ENCODE data around the gene CSF2.
"Not testable (repeated sequence)": the region's sequence is repeated elsewhere in the genome, so short reads cannot be mapped to it uniquely, and the experiment has no call there.

CSF2 gene

DNA sequence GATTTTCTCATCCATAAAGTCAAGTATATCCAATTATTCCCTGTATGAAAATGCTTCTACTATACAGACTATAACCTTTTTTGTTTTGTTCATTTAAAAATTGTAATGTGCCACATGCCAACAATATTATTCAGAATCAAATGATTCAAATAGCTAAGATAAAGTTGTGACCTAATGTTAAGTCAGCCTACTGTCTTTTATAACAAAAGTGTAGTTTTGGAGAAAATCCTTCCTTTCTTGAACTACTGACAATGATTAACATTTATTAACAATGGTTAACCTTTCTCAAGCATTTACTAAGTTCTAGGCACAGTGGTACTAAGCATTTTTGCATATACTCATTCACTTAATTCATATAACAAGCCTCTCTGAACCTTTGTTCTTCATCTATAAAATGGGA is 25.0 kb downstream of the CSF2 start:
- TF ChIP-seq ZNF274 (IDR thresholded peaks at IDR 0.05; ENCODE audit: low read depth, low read length): no peak
- H3K4me3 ChIP-seq (ENCODE audit: low read length): no peak overlapping the region

DNA sequence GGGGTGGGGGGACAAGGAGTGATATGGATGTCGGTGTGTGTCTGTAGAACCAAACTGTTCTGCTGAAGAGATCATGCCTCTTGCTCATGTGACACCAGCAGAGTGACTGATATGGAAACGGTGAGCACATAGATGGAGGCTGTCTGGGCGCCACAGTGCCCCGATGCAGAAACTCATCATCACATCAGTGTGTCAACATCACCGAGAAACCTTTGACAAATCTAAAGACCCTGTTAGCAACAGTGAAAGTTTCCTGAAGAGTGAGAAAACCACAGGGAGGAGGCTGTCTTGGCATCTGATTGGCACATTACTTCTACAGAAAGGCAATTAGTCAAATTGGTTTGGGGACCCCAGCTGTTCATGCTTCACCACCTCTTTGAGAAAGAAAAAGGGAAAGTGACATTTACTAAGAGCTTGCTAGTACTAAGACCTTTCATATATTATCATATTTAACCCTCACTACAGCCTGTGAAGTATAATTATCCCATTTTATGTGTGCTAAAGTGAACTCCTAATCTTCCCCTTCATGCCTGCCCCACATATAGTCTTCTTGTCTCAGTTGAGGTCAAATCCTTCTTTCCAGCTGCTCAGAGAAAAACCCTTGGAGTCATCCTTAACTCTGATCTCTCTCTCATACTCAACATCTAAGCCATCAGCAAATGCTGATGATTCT is 25.6 kb downstream of the CSF2 start:
- no peak for TF ChIP-seq ZNF274 (IDR thresholded peaks at IDR 0.05; ENCODE audit: low read depth, low read length)
- H3K4me3 ChIP-seq (ENCODE audit: low read length): no peak overlapping the region

DNA sequence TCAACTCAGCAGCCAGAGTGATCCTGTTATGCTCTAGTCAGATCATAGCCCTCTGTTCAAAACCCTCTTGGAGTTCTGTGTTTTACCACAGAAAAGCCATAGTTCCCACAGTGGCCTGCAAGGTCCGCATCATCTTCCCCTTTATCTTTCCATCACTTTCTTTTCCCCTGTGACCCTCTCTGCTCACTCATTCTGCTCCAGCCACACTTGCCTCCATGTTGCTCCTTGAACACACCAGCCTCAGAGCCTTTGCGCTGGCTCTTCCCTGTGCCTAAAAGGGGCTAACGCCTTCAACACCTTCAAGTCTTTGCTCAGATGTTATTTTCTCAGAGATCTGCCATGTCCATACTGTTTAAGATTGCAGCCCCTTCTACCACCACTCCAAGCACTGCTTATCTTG is 26.3 kb downstream of the CSF2 start:
- TF ChIP-seq ZNF274 (IDR thresholded peaks at IDR 0.05; ENCODE audit: low read depth, low read length): no peak

DNA sequence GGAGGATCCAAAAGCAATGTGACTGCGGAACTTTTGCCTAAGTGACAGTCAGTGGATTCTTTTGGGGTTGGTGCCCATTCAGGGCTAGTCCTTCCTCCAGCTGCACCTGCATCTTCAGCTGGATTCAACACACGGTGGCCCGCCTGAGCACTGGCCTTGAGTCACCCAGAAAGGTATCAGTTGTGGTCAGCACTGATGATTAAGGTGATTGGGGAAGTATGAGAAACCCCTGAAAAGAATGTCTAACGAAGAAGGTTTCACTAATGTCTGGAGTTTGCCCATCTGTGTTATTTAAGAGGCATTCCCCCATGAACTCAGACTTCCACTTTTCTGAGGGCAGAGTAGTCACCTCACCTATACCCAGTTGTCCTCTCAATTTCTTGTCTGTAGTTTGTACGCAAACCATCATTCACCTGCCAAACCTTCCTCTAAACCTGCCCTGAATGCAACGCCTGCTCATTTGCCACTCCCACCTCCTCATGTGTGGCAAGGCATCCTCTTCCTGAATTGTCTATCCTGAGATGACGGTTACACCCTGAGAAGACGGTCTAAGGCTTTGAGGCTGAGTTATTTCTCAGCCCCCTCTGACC is 27.2 kb downstream of the CSF2 start:
- no peak for TF ChIP-seq ZNF274 (IDR thresholded peaks at IDR 0.05; ENCODE audit: low read depth, low read length)
- no peak overlapping the region for H3K4me3 ChIP-seq (ENCODE audit: low read length)

More for the DNA sequence above, 26.3 kb downstream of the CSF2 start:
- H3K4me3 ChIP-seq (ENCODE audit: low read length): no peak overlapping the region

DNA sequence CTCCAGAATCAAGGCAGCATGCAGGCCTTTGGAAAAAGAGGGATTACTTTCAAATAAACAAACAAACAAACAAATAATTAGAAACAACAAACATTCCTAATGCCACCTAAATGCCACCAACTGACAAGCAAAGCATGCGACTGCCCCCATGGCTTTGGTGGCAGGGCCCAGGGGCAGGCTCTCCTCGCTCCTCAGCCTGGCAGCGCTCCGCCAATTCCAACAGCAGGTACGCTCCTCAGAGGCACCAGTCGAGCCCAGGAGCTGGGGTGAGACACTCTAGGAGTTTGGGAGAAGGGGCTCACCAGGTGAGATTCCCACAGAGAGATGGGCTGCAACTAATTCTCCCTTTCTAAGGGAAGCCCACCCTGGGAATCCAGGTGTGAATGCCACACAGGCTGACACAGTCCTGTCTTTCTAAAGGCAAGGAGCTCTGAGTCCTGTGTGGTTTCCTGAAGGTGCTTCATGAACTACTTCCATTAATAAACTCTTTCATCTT is 27.8 kb downstream of the CSF2 start:
- no peak overlapping the region for H3K4me3 ChIP-seq (ENCODE audit: low read length)
- TF ChIP-seq ZNF274 (IDR thresholded peaks at IDR 0.05; ENCODE audit: low read depth, low read length): no peak

DNA sequence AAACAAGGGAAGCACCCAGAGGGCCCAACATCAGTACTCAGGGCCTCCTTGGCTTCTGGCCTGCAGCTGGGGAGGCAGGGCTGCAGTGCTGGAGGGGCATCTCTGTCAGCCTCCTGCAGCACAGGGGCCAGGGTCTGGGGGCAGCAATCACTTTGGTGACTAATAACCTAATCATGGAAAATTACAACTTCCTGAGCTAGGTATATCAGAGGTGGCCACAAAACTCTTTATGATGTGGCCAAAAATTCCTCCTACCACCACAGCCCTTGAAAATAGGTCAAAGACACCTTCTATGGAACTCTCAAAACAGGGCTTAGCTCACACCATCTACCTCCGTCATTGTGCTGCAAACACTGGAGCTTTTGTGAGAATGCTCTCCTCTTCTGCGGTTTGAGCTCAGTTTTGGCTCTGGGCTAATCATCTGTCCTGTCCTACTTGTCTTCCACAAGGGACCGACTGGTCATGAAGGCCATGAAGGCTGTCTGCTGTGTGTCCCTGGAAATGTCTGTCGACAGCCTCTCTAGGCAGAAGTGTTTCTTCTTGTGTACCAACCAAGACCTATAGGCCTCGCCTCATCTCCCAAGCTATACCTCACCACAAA is 28.6 kb downstream of the CSF2 start:
- no peak for TF ChIP-seq ZNF274 (IDR thresholded peaks at IDR 0.05; ENCODE audit: low read depth, low read length)
- H3K4me3 ChIP-seq (ENCODE audit: low read length): no peak overlapping the region

DNA sequence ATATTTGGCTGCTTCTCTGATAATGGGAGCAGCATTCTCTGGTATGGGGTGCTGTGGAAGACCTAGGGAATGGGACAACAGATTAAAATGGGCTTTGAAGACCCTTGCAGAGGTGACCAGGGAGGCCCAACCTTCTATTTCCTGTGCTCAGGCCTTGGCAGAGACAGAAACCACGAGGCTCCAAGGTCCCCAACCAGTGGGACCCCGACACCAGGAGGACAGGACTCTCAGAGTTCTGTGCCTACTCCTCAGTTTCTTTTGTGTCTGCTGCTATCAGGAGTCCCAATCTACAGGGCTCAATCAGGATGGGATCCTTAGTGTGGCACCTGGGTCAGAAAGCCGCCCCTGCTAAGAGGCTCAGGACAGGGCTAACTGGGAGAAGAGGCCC is 29.3 kb downstream of the CSF2 start:
- TF ChIP-seq ZNF274 (IDR thresholded peaks at IDR 0.05; ENCODE audit: low read depth, low read length): no peak
- H3K4me3 ChIP-seq (ENCODE audit: low read length): no peak overlapping the region; the same call in 1 of the 2 replicates

DNA sequence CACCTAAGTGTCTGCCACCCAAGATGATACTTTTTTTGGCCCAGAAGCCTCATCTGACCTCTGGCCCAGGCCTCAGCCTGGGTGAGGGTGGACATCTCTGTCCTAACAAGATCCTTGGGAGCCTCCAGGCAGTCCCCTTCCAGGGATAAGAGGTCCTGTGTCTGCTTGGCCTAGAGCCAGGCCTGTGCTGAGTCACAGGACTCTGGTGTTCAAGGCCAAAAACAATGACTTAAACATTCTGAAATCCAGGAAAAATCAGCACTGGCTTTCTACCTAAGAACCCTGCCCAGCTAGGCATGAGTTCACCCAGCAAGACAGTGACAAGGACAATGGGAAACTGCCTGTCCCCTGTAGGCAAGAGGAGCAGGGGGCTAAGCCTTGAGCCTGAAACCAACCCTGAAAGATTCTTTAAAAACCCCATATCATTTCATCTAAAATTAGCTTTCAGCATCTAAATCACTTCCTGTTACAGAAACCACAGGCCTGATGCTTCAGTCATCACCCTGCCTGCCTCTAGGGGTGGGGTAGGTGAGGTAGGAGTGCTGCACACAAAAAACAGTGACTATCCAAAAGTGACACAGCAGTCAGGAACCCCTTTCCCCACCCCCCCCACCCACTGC is 29.9 kb downstream of the CSF2 start:
- TF ChIP-seq ZNF274 (IDR thresholded peaks at IDR 0.05; ENCODE audit: low read depth, low read length): no peak
- no peak overlapping the region; the same call in 1 of the 2 replicates for H3K4me3 ChIP-seq (ENCODE audit: low read length)

DNA sequence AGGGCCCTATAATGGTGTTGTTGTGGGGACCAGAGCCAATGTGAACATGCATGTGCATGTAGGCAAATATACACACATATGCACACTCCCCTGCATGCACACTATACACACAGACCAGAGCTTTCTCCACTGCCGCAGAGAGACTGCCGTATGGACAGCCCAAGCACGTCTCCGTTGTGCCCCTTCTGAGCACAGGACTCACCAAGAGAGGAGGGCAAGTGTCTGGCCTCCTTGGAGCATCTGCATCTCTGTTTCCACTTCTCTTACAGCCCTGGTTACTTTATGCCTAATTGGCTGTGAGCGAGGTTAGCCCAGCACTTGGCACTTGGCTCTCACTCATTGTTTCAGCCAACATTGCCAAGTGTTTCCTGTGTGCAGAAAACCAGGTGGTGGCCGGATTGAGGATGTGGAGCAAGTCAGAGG is 30.4 kb downstream of the CSF2 start:
- no peak for TF ChIP-seq ZNF274 (IDR thresholded peaks at IDR 0.05; ENCODE audit: low read depth, low read length)
- H3K4me3 ChIP-seq (ENCODE audit: low read length): no peak overlapping the region; the same call in 1 of the 2 replicates

DNA sequence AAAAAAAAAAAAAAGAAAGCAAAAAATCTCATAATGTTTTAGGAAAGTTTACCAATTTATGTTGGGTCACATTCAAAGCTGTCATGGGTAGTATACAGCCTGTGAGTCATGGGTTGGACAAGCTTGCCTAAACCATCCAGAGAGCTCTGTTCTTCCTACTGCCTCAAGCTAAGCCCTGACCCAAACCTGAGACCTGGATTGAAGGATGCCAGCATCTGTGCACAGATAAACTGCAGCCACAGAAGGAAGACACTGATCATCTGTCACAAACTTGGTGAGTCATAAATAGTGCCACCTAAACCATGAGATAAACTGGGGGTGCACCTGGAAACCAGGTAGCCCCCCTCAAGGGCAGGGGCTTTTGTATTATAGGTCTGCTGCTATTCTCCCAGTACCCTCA is 31.0 kb downstream of the CSF2 start:
- no peak for TF ChIP-seq ZNF274 (IDR thresholded peaks at IDR 0.05; ENCODE audit: low read depth, low read length)
- no peak overlapping the region for H3K4me3 ChIP-seq (ENCODE audit: low read length)

DNA sequence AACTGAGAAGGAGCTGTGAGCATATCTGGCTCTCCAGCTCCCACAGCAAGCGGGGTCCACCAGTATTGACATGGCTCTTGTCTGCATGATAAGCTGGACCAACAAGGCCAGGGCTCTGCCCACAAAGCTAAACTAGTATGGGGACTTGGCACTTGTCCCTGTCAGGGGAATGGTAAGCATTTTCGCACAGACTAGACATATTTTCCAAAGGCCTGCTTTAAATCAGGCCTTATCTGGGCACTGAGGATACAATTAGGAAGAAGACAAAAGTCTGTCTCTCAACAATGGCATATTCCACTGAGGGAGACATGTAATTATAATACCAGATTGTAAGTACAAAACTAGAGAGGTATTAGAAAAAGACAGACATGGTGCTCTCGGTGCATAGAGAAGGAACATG is 32.1 kb downstream of the CSF2 start:
- TF ChIP-seq ZNF274 (IDR thresholded peaks at IDR 0.05; ENCODE audit: low read depth, low read length): no peak
- no peak overlapping the region for H3K4me3 ChIP-seq (ENCODE audit: low read length)

DNA sequence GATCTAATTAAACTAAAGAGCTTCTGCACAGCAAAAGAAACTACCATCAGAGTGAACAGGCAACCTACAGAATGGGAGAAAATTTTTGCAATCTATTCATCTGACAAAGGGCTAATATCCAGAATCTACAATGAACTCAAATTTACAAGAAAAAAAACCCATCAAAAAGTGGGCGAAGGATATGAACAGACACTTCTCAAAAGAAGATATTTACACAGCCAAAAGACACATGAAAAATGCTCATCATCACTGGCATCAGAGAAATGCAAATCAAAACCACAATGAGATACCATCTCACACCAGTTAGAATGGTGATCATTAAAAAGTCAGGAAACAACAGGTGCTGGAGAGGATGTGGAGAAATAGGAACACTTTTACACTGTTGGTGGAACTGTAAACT is 34.9 kb downstream of the CSF2 start:
- H3K4me3 ChIP-seq (ENCODE audit: low read length): not testable (repeated sequence)

DNA sequence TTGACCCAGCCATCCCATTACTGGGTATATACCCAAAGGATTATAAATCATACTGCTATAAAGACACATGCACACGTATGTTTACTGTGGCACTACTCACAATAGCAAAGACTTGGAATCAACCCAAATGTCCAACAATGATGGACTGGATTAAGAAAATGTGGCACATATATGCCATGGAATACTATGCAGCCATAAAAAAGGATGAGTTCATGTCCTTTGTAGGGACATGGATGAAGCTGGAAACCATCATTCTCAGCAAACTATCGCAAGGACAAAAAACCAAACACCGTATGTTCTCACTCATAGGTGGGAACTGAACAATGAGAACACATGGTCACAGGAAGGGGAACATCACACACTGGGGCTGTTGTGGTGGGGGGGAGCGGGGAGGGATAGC is 35.4 kb downstream of the CSF2 start:
- H3K4me3 ChIP-seq (ENCODE audit: low read length): not testable (repeated sequence)

DNA sequence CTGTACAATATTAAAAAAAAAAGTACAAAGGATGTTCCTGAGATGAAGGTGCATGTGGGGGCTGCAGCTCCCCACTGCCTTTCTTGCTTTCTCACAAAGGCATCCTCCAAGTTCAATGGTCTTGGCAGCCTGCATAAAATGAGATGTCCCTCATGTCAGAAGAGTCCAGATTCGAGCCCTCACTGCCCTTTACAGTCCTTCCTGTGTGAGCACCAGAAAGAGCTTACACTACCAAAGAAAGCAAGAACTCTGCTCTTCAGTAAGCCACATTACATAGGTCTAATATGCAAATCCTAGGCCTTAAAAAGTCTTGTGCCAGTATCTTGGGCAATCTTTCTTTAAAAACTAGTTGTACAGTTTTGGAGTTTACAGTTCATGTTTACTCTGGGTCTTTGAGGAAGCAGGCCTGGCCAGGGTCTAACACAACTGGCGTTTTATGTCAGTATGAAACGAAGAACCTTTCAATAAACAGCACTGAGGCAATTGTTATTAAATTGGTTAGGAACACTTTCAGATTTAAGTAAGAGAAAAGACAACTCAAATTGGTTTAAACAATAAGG is 36.0 kb downstream of the CSF2 start:
- no peak overlapping the region for H3K4me3 ChIP-seq (ENCODE audit: low read length)
- no peak for TF ChIP-seq ZNF274 (IDR thresholded peaks at IDR 0.05; ENCODE audit: low read depth, low read length)

DNA sequence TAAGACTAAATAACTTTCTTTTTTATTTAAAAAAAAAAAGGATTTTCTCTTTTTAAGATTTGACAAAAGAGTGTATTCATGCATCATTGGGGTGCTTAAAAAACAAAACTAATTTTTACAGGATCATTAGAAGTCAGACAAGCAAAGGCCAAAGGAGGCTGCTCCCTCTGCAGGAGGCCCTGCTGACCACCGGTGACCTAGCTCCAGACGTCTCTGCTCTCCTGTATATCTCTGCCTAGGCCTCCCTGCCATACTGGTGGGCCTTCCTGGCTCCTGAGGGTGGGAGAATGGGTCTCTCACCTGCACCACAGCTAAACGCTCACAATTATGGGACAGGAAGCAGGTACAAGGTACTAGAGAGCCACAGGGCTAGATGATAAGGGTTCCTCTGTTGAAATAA is 36.6 kb downstream of the CSF2 start:
- no peak for TF ChIP-seq ZNF274 (IDR thresholded peaks at IDR 0.05; ENCODE audit: low read depth, low read length)
- no peak overlapping the region for H3K4me3 ChIP-seq (ENCODE audit: low read length)

Data from GM08714 (cell line).